ENCODE results near the gene DEDD2. TPM values are rescaled to one million over a fixed set of nuclear protein-coding genes. Genes with fewer than 3 reads are reported as not detected.

Gene DEDD2
- total and polyA plus RNA-seq, 10 of the 15 experiments (the other 5 are each of a cell fraction or from before 2014, with no cell fraction given): 2.5 to 24.7 (median 17.6) TPM

GRCh38 chr19:42253245-42254088 lies 36.0 kb upstream of the DEDD2 start (continued):
- peak; percentile 50; the same call in 1 of the 2 replicates for TF ChIP-seq RUNX3 (IDR thresholded peaks at IDR 0.05; ENCODE audit: low read length)
- TF ChIP-seq NR2F1 (conservative IDR thresholded peaks at IDR 0.05): 0 out of 2 replicates have a peak, but pooled peaks have one; percentile 34
- no peak for TF ChIP-seq ZNF217 (IDR thresholded peaks at IDR 0.05)
- no peak for TF ChIP-seq LARP7 (IDR thresholded peaks at IDR 0.05)
- 0 out of 2 replicates have a peak, but pooled peaks have one; percentile 40 for TF ChIP-seq CBFB (IDR thresholded peaks at IDR 0.05; ENCODE audit: low read depth)
- TF ChIP-seq POLR2AphosphoS5 (IDR thresholded peaks at IDR 0.05; ENCODE audit: low read length): peak; percentile 63; the same call in 1 of the 2 replicates
- TF ChIP-seq SPI1 (IDR thresholded peaks at IDR 0.05; ENCODE audit: borderline replicate concordance, insufficient read depth, low read depth, low read length): peak; percentile 88
- peak; percentile 42; the same call in 1 of the 2 replicates for TF ChIP-seq CHD2 (IDR thresholded peaks at IDR 0.05; ENCODE audit: borderline replicate concordance, low read depth, low read length)
- peak; percentile 73 to 92 for TF ChIP-seq BHLHE40 (IDR thresholded peaks at IDR 0.05; ENCODE audit: borderline replicate concordance in 1 of 2, low read depth in 2 of 2, low read length in 1 of 2)
- no peak for TF ChIP-seq SUPT20H (IDR thresholded peaks at IDR 0.05; ENCODE audit: borderline replicate concordance, control insufficient read depth, low read depth, low read length)

All from GM12878 (cell line).